Spleen (tissue), 11 donors: ENCODE measurements around the gene UBR1. TPM values are rescaled to one million over a fixed set of nuclear protein-coding genes. Genes with fewer than 3 reads are reported as not detected.

ENCODE experiments used
- DNase-seq: peaks from one replicate; pipeline ENCODE4 v3.0.0-alpha.2; 2020
- H3K27ac ChIP-seq, 8 donors: fragments of 200-600 bp; sonication (generic) in 7 of 8; 1 replicate in 4 of 8; 2 replicates in 4 of 8; pipeline versions ENCODE4 v1.5.0 to v1.8.0; 2016 to 2021; ENCODE audit warnings: inconsistent platforms in 4 of 8, mild to moderate bottlenecking in 4 of 8, moderate library complexity in 1 of 8
- H3K27me3 ChIP-seq, 7 donors: fragments of 200-600 bp; sonication (generic) in 6 of 7; replicated peaks in 1 of 7; 1 replicate in 4 of 7; 2 replicates in 3 of 7; pipeline versions ENCODE4 v1.5.0 to v1.8.0; 2016 to 2021; ENCODE audit warnings: inconsistent platforms in 3 of 7, mild to moderate bottlenecking in 1 of 7
- H3K36me3 ChIP-seq, 6 donors: fragments of 200-600 bp; sonication (generic) in 5 of 6; 1 replicate in 4 of 6; 2 replicates in 2 of 6; pipeline versions ENCODE4 v1.5.0 to v1.8.0; 2016 to 2021; ENCODE audit warnings: inconsistent platforms in 2 of 6
- H3K4me1 ChIP-seq, 6 donors: fragments of 200-600 bp; sonication (generic) in 5 of 6; 1 replicate in 3 of 6; 2 replicates in 3 of 6; pipeline versions ENCODE4 v1.5.0 to v1.8.0; 2016 to 2021; ENCODE audit warnings: inconsistent platforms in 3 of 6
- H3K4me3 ChIP-seq, 8 donors: fragments of 200-600 bp; sonication (generic) in 7 of 8; 1 replicate in 4 of 8; 2 replicates in 4 of 8; pipeline versions ENCODE4 v1.5.0 to v1.8.0; 2016 to 2021; ENCODE audit warnings: inconsistent platforms in 4 of 8, mild to moderate bottlenecking in 4 of 8, moderate library complexity in 2 of 8
- H3K9me3 ChIP-seq, 8 donors: fragments of 200-600 bp; sonication (generic) in 7 of 8; 1 replicate in 4 of 8; 2 replicates in 4 of 8; pipeline versions ENCODE4 v1.5.0 to v1.8.0; 2016 to 2021; ENCODE audit warnings: inconsistent platforms in 4 of 8
- POLR2A ChIP-seq, 3 donors: fragments of 450-650 bp; IDR thresholded peaks; one replicate each; pipeline ENCODE4 v1.5.1; 2017; ENCODE audit warnings: antibody characterized with exemption in 3 of 3, mild to moderate bottlenecking in 1 of 3
- POLR2AphosphoS5 ChIP-seq, 3 donors: sonication (generic); formaldehyde crosslinking; IDR thresholded peaks; one replicate each; pipeline ENCODE4 v1.5.1; 2017; ENCODE audit warnings: antibody characterized with exemption in 3 of 3
- WGBS, 5 donors: extraction: QIAGEN DNeasy Blood & Tissue Kit in 3 of 5; methylation state at CpG; one replicate each; pipeline versions ENCODE4 v1.1.5 to v1.1.7; 2013 to 2018; 5-methylcytosine and 5-hydroxymethylcytosine counted together
- intact Hi-C: fragments of 100-400 bp; cut with DNase I; formaldehyde crosslinking; loops from one replicate; pipeline ENCODE4 v1.15.0; 2023; ENCODE audit warnings: low total_unique reads
- polyA plus RNA-seq, 3 donors: library from polyadenylated mRNA; stranded (reverse); fragments of 200-250 nt; gene quantifications; one replicate each; pipeline ENCODE4 v1.2.1, GENCODE V29; 2013
- total RNA-seq, 7 donors: library from RNA; depleted of rRNA in 3 of 7; stranded (reverse); fragments of >200 nt in 3 of 7; fragmentation: NEBNext Ultra II Directional in 4 of 7; extraction: Animal tissue kit (Norgen Biotek cat#: 25700) in 4 of 7; gene quantifications; one replicate each; pipeline versions ENCODE4 v1.1.0 to v1.2.1, GENCODE V29; 2016 to 2021
- TF ChIP-seq, protein P1 (sequence below), 11 experiments: fragments of 200-600 bp in 7 of 11; fragments of 450-650 bp in 4 of 11; sonication (generic) in 4 of 11; IDR thresholded peaks in 8 of 11; conservative IDR thresholded peaks in 3 of 11; 1 replicate in 7 of 11; 2 replicates in 4 of 11; pipeline versions ENCODE4 v1.4.0 to v1.8.0; 2016 to 2021; ENCODE audit warnings: antibody characterized with exemption in 11 of 11, inconsistent platforms in 4 of 11, mild to moderate bottlenecking in 1 of 11
- donor health status: healthy with polysubstance abuse.
- donor health status: DM: no; HTN: no; CAD: no; lungs with moderate emphysema.
- donor health status: DM: no; HTN: no; CAD: no.
- donor health status: Bipolar disorder and iron deficiency.
- donor health status: healthy.
- donor health status: DM: no; HTN: no; CAD: no.
- donor health status: DM: yes; HTN: yes; CAD: no.

The UBR1 gene
- total and polyA plus RNA-seq, 10 donors, result 4.3 to 69.2 (median 38.8) TPM

GRCh38 chr15:43081283-43081682, 24.6 kb downstream of the UBR1 start:
- H3K27ac ChIP-seq, result no peak overlapping the region
- no peak for DNase-seq
- H3K4me3 ChIP-seq, result no peak overlapping the region
- WGBS, 5 donors, result 97 to 99% (median 98%) methylated on average over 7 of the region's 7 CpGs
- no peaks in the 10 kb centered on the region for H3K27me3 ChIP-seq
- H3K9me3 ChIP-seq, result no peaks in the 10 kb centered on the region
- TF ChIP-seq POLR2A (IDR thresholded peaks at IDR 0.05) (no peak), POLR2AphosphoS5 (IDR thresholded peaks at IDR 0.05) (no peak)
- TF ChIP-seq, protein P1, sequence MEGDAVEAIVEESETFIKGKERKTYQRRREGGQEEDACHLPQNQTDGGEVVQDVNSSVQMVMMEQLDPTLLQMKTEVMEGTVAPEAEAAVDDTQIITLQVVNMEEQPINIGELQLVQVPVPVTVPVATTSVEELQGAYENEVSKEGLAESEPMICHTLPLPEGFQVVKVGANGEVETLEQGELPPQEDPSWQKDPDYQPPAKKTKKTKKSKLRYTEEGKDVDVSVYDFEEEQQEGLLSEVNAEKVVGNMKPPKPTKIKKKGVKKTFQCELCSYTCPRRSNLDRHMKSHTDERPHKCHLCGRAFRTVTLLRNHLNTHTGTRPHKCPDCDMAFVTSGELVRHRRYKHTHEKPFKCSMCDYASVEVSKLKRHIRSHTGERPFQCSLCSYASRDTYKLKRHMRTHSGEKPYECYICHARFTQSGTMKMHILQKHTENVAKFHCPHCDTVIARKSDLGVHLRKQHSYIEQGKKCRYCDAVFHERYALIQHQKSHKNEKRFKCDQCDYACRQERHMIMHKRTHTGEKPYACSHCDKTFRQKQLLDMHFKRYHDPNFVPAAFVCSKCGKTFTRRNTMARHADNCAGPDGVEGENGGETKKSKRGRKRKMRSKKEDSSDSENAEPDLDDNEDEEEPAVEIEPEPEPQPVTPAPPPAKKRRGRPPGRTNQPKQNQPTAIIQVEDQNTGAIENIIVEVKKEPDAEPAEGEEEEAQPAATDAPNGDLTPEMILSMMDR (IDR thresholded peaks at IDR 0.05 in 8 of 11, conservative IDR thresholded peaks at IDR 0.05 in 3 of 11), result no peak
- peaks cover 0 to 33% (median 6%) of the 10 kb centered on the region in 6 donors for H3K4me1 ChIP-seq
- H3K36me3 ChIP-seq, result peaks cover 0 to 83% (median 42%) of the 10 kb centered on the region in 6 donors
- intact Hi-C loops, result no loop called here

GRCh38 chr15:43071451-43071850, 34.4 kb downstream of the UBR1 start:
- TF ChIP-seq, protein P1 (IDR thresholded peaks at IDR 0.05 in 8 of 11, conservative IDR thresholded peaks at IDR 0.05 in 3 of 11), result no peak
- TF ChIP-seq POLR2AphosphoS5 (IDR thresholded peaks at IDR 0.05), result no peak
- TF ChIP-seq POLR2A (IDR thresholded peaks at IDR 0.05), result no peak
- DNase-seq, result no peak
- intact Hi-C loops, result no loop called here
- no peak overlapping the region for H3K4me3 ChIP-seq
- H3K9me3 ChIP-seq, result no peaks in the 10 kb centered on the region
- H3K4me1 ChIP-seq, result no peaks in the 10 kb centered on the region
- H3K27ac ChIP-seq, result no peak overlapping the region
- 88 to 96% (median 95%) methylated on average over 2 of the region's 2 CpGs for WGBS, 5 donors
- H3K27me3 ChIP-seq, result no peaks in the 10 kb centered on the region
- H3K36me3 ChIP-seq, result peaks cover 0 to 97% (median 65%) of the 10 kb centered on the region in 6 donors

DNA sequence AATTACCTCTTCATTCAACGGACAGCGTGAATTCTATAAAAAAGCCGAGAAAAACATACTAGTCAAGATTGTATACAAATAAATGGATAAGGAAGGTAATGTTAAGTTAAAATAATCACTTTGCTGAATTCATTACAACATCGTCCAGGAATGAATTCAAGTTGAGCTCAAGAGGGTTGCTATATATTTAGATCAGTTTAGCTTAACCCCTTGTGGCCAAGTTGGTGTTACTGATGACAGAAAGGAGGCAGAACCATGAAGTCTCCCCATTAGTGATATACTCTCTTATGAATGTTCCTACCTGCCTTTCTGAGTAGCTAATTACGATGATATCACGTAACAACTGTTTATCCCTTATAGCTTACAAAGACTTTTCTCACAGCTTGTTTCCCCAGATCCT, 34.9 kb downstream of the UBR1 start:
- H3K36me3 ChIP-seq, result peaks cover 0 to 97% (median 67%) of the 10 kb centered on the region in 6 donors
- no peaks in the 10 kb centered on the region for H3K27me3 ChIP-seq
- no peaks in the 10 kb centered on the region for H3K4me1 ChIP-seq
- intact Hi-C loops, result no loop called here
- H3K9me3 ChIP-seq, result no peaks in the 10 kb centered on the region
- 95 to 97% (median 95%) methylated on average over 6 of the region's 6 CpGs for WGBS, 5 donors
- TF ChIP-seq POLR2A (IDR thresholded peaks at IDR 0.05) (no peak), POLR2AphosphoS5 (IDR thresholded peaks at IDR 0.05) (no peak)
- TF ChIP-seq, protein P1 (IDR thresholded peaks at IDR 0.05 in 8 of 11, conservative IDR thresholded peaks at IDR 0.05 in 3 of 11), result no peak
- H3K4me3 ChIP-seq, result no peak overlapping the region
- H3K27ac ChIP-seq, result no peak overlapping the region
- no peak for DNase-seq

DNA sequence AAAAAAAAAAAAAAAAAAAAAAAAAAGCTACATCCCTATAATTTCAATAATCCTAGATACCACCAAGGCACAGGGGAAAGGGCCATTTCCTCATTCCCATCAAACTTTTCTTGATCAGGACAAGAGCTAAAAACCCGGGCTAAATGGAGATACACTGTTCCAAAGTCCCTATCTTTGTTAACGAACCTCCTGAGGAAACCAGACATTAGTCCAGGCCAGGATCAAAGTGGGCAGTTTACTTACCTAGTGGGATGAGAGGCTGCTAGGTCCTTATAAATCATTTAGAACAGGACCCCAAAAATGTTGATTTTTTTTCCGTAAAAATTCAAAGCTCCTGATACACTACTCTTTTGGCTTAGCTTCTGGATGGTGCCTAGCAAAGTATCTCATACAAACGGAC, 35.6 kb downstream of the UBR1 start:
- no peak for DNase-seq
- TF ChIP-seq POLR2A (IDR thresholded peaks at IDR 0.05), result no peak
- TF ChIP-seq, protein P1 (IDR thresholded peaks at IDR 0.05 in 8 of 11, conservative IDR thresholded peaks at IDR 0.05 in 3 of 11), result no peak
- no peak for TF ChIP-seq POLR2AphosphoS5 (IDR thresholded peaks at IDR 0.05)
- no peaks in the 10 kb centered on the region for H3K4me1 ChIP-seq
- H3K27me3 ChIP-seq, result no peaks in the 10 kb centered on the region
- no peak overlapping the region for H3K4me3 ChIP-seq
- no peak overlapping the region for H3K27ac ChIP-seq
- no peaks in the 10 kb centered on the region for H3K9me3 ChIP-seq
- peaks cover 0 to 99% (median 70%) of the 10 kb centered on the region in 6 donors for H3K36me3 ChIP-seq
- intact Hi-C loops, result no loop called here
- 91 to 98% (median 96%) methylated on average over 4 of the region's 4 CpGs for WGBS, 5 donors
